Neural crest cell (in vitro differentiated cells): ENCODE results near the gene DCC. TPM values are rescaled to one million over a fixed set of nuclear protein-coding genes. Genes with fewer than 3 reads are reported as not detected.

Source experiments
- DNase-seq: peaks from one replicate; pipeline ENCODE4 v3.0.0; 2021; ENCODE audit warnings: low read depth, mixed read lengths, low spot score
- H3K27ac Mint-ChIP-seq: one replicate; pipeline ENCODE4 v1.8.0; 2021; ENCODE audit warnings: mild to moderate bottlenecking, mixed read lengths; ENCODE audit not compliant: unreplicated experiment
- H3K27me3 Mint-ChIP-seq: 2 replicates; pipeline ENCODE4 v1.8.0; 2021; ENCODE audit warnings: low read depth, mild to moderate bottlenecking, mixed read lengths
- H3K36me3 Mint-ChIP-seq: 2 replicates; pipeline ENCODE4 v1.8.0; 2021; ENCODE audit warnings: low read depth, mild to moderate bottlenecking, mixed read lengths
- H3K4me1 Mint-ChIP-seq: 2 replicates; pipeline ENCODE4 v1.8.0; 2021; ENCODE audit warnings: mixed read lengths
- H3K4me3 Mint-ChIP-seq: one replicate; pipeline ENCODE4 v1.8.0; 2021; ENCODE audit warnings: mild to moderate bottlenecking, mixed read lengths
- H3K9me3 Mint-ChIP-seq: 2 replicates; pipeline ENCODE4 v1.8.0; 2021; ENCODE audit warnings: mixed read lengths
- CTCF ChIP-seq: fragments of 200-600 bp; sonication (generic); conservative IDR thresholded peaks from 2 replicates; pipeline ENCODE4 v1.5.0; 2021; ENCODE audit warnings: antibody characterized with exemption, mild to moderate bottlenecking
- total RNA-seq: library from RNA; stranded (reverse); gene quantifications from 2 replicates; pipeline ENCODE4 v1.2.1, GENCODE V29; 2021

Gene DCC
- total RNA-seq, 1 donor from 2014 or later: 10.1 TPM

GRCh38 chr18:52391810-52392559 lies 52.0 kb downstream of the DCC start:
- no peak for TF ChIP-seq CTCF
- H3K27me3 Mint-ChIP-seq: no peaks in the 10 kb centered on the region
- H3K9me3 Mint-ChIP-seq: no peaks in the 10 kb centered on the region
- H3K36me3 Mint-ChIP-seq: no peaks in the 10 kb centered on the region
- DNase-seq: no peak
- H3K27ac Mint-ChIP-seq: no peak overlapping the region
- peaks cover 13% of the 10 kb centered on the region for H3K4me1 Mint-ChIP-seq
- H3K4me3 Mint-ChIP-seq: no peak overlapping the region

- Mint-ChIP-seq H3K27ac (no peak overlapping the region), H3K36me3 (no peaks in the 10 kb centered on the region), H3K4me3 (no peak overlapping the region), H3K4me1 (peaks cover 11% of the 10 kb centered on the region), H3K27me3 (no peaks in the 10 kb centered on the region), H3K9me3 (no peaks in the 10 kb centered on the region)
- no peak for TF ChIP-seq CTCF
- DNase-seq: no peak
Observed at GRCh38 chr18:52394602-52395001, 54.6 kb downstream of the DCC start.

- TF ChIP-seq CTCF: no peak
- H3K27ac Mint-ChIP-seq: no peak overlapping the region
- no peak overlapping the region for H3K4me3 Mint-ChIP-seq
- no peak for DNase-seq
- H3K4me1 Mint-ChIP-seq: peaks cover 11% of the 10 kb centered on the region
- no peaks in the 10 kb centered on the region for H3K9me3 Mint-ChIP-seq
- H3K27me3 Mint-ChIP-seq: no peaks in the 10 kb centered on the region
- H3K36me3 Mint-ChIP-seq: no peaks in the 10 kb centered on the region
Observed at GRCh38 chr18:52395146-52395852, 55.3 kb downstream of the DCC start.

- Mint-ChIP-seq H3K27me3 (no peaks in the 10 kb centered on the region), H3K27ac (no peak overlapping the region), H3K4me3 (no peak overlapping the region), H3K4me1 (peaks cover 4% of the 10 kb centered on the region), H3K9me3 (peaks cover 3% of the 10 kb centered on the region), H3K36me3 (no peaks in the 10 kb centered on the region)
- TF ChIP-seq CTCF: no peak
- no peak for DNase-seq
Observed at GRCh38 chr18:52401236-52401635, 61.2 kb downstream of the DCC start.

GRCh38 chr18:52402814-52403213 lies 62.8 kb downstream of the DCC start:
- no peak for TF ChIP-seq CTCF
- no peaks in the 10 kb centered on the region for H3K27me3 Mint-ChIP-seq
- peaks cover 4% of the 10 kb centered on the region for H3K4me1 Mint-ChIP-seq
- no peak for DNase-seq
- no peaks in the 10 kb centered on the region for H3K36me3 Mint-ChIP-seq
- peaks cover 3% of the 10 kb centered on the region for H3K9me3 Mint-ChIP-seq
- no peak overlapping the region for H3K4me3 Mint-ChIP-seq
- H3K27ac Mint-ChIP-seq: no peak overlapping the region
